ENCODE results near the gene GTF2H3.

Gene GTF2H3

DNA sequence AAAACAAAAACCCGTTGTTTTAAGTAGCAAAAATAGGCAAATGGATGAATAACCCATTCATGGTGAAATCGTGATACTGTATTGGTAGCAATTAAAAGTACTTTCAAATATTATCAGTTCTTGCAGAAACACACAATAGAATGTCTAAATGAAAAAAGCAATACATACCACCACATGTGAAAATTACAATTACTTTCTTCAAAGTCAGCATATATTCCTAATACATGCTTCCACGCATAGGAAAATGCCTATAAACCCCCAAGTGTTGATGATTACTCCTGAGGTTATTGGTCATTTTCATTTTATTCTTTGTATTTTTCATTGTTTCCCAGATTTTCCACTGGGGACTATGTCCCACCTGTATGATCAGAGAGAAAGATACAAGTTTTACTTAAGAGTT, 16.5 kb upstream of the GTF2H3 start:
- TF ChIP-seq, protein P1, sequence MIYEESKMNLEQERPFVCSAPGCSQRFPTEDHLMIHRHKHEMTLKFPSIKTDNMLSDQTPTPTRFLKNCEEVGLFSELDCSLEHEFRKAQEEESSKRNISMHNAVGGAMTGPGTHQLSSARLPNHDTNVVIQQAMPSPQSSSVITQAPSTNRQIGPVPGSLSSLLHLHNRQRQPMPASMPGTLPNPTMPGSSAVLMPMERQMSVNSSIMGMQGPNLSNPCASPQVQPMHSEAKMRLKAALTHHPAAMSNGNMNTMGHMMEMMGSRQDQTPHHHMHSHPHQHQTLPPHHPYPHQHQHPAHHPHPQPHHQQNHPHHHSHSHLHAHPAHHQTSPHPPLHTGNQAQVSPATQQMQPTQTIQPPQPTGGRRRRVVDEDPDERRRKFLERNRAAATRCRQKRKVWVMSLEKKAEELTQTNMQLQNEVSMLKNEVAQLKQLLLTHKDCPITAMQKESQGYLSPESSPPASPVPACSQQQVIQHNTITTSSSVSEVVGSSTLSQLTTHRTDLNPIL (CRISPR knock-in tag; IDR thresholded peaks at IDR 0.05; ENCODE audit: low read depth) = no peak
- TF ChIP-seq SNAI2 (CRISPR knock-in tag; IDR thresholded peaks at IDR 0.05) (no peak), ARNTL (CRISPR knock-in tag; IDR thresholded peaks at IDR 0.05; ENCODE audit: borderline replicate concordance, low read depth) (no peak), ZFP30 (CRISPR knock-in tag; IDR thresholded peaks at IDR 0.05) (no peak), ZNF8 (CRISPR knock-in tag; IDR thresholded peaks at IDR 0.05) (no peak), ESRRG (CRISPR knock-in tag; IDR thresholded peaks at IDR 0.05) (no peak), TCF4 (CRISPR knock-in tag; IDR thresholded peaks at IDR 0.05; ENCODE audit: borderline replicate concordance) (no peak), BACH2 (CRISPR knock-in tag; IDR thresholded peaks at IDR 0.05; ENCODE audit: borderline replicate concordance) (no peak), ZNF70 (CRISPR knock-in tag; IDR thresholded peaks at IDR 0.05) (no peak), ZNF565 (CRISPR knock-in tag; conservative IDR thresholded peaks at IDR 0.05; ENCODE audit: low read depth) (no peak), ZFP3 (CRISPR knock-in tag; IDR thresholded peaks at IDR 0.05) (no peak), GLIS3 (CRISPR knock-in tag; IDR thresholded peaks at IDR 0.05) (no peak), RARB (CRISPR knock-in tag; IDR thresholded peaks at IDR 0.05) (no peak), PPARA (CRISPR knock-in tag; IDR thresholded peaks at IDR 0.05; ENCODE audit: borderline replicate concordance) (no peak)
- TF ChIP-seq, protein P2, sequence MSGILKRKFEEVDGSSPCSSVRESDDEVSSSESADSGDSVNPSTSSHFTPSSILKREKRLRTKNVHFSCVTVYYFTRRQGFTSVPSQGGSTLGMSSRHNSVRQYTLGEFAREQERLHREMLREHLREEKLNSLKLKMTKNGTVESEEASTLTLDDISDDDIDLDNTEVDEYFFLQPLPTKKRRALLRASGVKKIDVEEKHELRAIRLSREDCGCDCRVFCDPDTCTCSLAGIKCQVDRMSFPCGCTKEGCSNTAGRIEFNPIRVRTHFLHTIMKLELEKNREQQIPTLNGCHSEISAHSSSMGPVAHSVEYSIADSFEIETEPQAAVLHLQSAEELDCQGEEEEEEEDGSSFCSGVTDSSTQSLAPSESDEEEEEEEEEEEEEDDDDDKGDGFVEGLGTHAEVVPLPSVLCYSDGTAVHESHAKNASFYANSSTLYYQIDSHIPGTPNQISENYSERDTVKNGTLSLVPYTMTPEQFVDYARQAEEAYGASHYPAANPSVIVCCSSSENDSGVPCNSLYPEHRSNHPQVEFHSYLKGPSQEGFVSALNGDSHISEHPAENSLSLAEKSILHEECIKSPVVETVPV (CRISPR knock-in tag; IDR thresholded peaks at IDR 0.05) = no peak
- TF ChIP-seq, protein P3, sequence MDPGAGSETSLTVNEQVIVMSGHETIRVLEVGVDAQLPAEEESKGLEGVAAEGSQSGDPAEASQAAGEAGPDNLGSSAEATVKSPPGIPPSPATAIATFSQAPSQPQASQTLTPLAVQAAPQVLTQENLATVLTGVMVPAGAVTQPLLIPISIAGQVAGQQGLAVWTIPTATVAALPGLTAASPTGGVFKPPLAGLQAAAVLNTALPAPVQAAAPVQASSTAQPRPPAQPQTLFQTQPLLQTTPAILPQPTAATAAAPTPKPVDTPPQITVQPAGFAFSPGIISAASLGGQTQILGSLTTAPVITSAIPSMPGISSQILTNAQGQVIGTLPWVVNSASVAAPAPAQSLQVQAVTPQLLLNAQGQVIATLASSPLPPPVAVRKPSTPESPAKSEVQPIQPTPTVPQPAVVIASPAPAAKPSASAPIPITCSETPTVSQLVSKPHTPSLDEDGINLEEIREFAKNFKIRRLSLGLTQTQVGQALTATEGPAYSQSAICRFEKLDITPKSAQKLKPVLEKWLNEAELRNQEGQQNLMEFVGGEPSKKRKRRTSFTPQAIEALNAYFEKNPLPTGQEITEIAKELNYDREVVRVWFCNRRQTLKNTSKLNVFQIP (CRISPR knock-in tag; IDR thresholded peaks at IDR 0.05; ENCODE audit: borderline replicate concordance, low read depth) = no peak
- TF ChIP-seq, protein P4, sequence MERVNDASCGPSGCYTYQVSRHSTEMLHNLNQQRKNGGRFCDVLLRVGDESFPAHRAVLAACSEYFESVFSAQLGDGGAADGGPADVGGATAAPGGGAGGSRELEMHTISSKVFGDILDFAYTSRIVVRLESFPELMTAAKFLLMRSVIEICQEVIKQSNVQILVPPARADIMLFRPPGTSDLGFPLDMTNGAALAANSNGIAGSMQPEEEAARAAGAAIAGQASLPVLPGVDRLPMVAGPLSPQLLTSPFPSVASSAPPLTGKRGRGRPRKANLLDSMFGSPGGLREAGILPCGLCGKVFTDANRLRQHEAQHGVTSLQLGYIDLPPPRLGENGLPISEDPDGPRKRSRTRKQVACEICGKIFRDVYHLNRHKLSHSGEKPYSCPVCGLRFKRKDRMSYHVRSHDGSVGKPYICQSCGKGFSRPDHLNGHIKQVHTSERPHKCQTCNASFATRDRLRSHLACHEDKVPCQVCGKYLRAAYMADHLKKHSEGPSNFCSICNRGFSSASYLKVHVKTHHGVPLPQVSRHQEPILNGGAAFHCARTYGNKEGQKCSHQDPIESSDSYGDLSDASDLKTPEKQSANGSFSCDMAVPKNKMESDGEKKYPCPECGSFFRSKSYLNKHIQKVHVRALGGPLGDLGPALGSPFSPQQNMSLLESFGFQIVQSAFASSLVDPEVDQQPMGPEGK (CRISPR knock-in tag; IDR thresholded peaks at IDR 0.05; ENCODE audit: borderline replicate concordance) = no peak
- TF ChIP-seq, protein P5, sequence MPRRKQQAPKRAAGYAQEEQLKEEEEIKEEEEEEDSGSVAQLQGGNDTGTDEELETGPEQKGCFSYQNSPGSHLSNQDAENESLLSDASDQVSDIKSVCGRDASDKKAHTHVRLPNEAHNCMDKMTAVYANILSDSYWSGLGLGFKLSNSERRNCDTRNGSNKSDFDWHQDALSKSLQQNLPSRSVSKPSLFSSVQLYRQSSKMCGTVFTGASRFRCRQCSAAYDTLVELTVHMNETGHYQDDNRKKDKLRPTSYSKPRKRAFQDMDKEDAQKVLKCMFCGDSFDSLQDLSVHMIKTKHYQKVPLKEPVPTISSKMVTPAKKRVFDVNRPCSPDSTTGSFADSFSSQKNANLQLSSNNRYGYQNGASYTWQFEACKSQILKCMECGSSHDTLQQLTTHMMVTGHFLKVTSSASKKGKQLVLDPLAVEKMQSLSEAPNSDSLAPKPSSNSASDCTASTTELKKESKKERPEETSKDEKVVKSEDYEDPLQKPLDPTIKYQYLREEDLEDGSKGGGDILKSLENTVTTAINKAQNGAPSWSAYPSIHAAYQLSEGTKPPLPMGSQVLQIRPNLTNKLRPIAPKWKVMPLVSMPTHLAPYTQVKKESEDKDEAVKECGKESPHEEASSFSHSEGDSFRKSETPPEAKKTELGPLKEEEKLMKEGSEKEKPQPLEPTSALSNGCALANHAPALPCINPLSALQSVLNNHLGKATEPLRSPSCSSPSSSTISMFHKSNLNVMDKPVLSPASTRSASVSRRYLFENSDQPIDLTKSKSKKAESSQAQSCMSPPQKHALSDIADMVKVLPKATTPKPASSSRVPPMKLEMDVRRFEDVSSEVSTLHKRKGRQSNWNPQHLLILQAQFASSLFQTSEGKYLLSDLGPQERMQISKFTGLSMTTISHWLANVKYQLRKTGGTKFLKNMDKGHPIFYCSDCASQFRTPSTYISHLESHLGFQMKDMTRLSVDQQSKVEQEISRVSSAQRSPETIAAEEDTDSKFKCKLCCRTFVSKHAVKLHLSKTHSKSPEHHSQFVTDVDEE (CRISPR knock-in tag; IDR thresholded peaks at IDR 0.05) = no peak
- no peak for ATAC-seq

DNA sequence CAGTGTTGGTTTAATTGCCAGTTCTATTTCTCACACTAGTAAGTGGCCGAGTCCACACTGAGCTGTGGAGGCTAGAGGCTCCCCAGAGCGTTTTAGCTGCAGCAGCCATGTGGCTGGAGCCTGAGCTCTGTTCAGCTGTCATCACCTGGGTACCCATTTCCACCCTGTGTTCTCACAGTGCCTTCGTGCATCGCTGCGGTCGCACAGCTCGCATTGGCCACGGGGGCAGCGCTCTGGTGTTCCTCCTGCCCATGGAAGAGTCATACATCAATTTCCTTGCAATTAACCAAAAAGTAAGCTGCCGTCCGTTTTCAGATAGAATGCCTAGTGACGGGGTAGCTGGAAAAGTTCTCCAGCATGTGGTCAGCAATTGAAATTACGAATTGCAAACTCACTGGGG, 16.0 kb upstream of the GTF2H3 start:
- no peak for ATAC-seq
- TF ChIP-seq ZNF70 (CRISPR knock-in tag; IDR thresholded peaks at IDR 0.05) (no peak), ESRRG (CRISPR knock-in tag; IDR thresholded peaks at IDR 0.05) (no peak), ZFP30 (CRISPR knock-in tag; IDR thresholded peaks at IDR 0.05) (no peak), TOX (CRISPR knock-in tag; IDR thresholded peaks at IDR 0.05; ENCODE audit: borderline replicate concordance) (no peak), ZNF8 (CRISPR knock-in tag; IDR thresholded peaks at IDR 0.05) (no peak), ZC3H10 (CRISPR knock-in tag; IDR thresholded peaks at IDR 0.05) (no peak), SNAI2 (CRISPR knock-in tag; IDR thresholded peaks at IDR 0.05) (no peak), BACH2 (CRISPR knock-in tag; IDR thresholded peaks at IDR 0.05; ENCODE audit: borderline replicate concordance) (no peak), RARB (CRISPR knock-in tag; IDR thresholded peaks at IDR 0.05) (no peak), OSR1 (CRISPR knock-in tag; IDR thresholded peaks at IDR 0.05) (no peak), ISL1 (CRISPR knock-in tag; IDR thresholded peaks at IDR 0.05) (no peak), TCF4 (CRISPR knock-in tag; IDR thresholded peaks at IDR 0.05; ENCODE audit: borderline replicate concordance) (no peak)
- TF ChIP-seq, protein P5 (CRISPR knock-in tag; IDR thresholded peaks at IDR 0.05) = no peak
- TF ChIP-seq, protein P1 (CRISPR knock-in tag; IDR thresholded peaks at IDR 0.05; ENCODE audit: low read depth) = no peak

Data from SK-N-SH treated with all-trans-retinoic acid at 6 μM for 48 hours (cell line).